IPS-20b (cell line): ENCODE data around the gene SYCP3.
"Not testable (repeated sequence)": the region's sequence is repeated elsewhere in the genome, so short reads cannot be mapped to it uniquely, and the experiment has no call there.

ENCODE experiments used
- H3K27ac ChIP-seq: one replicate; pipeline ENCODE4 v1.5.1; 2013; ENCODE audit warnings: low read length
- H3K27me3 ChIP-seq: 2 replicates; pipeline ENCODE4 v1.6.1; 2013; ENCODE audit warnings: mild to moderate bottlenecking, low read length, inconsistent platforms; ENCODE audit not compliant: insufficient read depth
- H3K36me3 ChIP-seq: 2 replicates; pipeline ENCODE4 v1.6.1; 2013; ENCODE audit warnings: low read depth, mild to moderate bottlenecking, inconsistent platforms, low read length, moderate library complexity; ENCODE audit not compliant: insufficient read depth
- H3K4me1 ChIP-seq: 2 replicates; pipeline ENCODE4 v1.6.1; 2013; ENCODE audit warnings: mild to moderate bottlenecking, control low read depth, inconsistent platforms, low read length, moderate library complexity; ENCODE audit not compliant: insufficient read depth
- H3K4me3 ChIP-seq: 2 replicates; pipeline ENCODE4 v1.5.1; 2013; ENCODE audit warnings: mild to moderate bottlenecking, low read length, inconsistent platforms
- H3K9ac ChIP-seq: 2 replicates; pipeline ENCODE4 v1.6.1; 2013; ENCODE audit warnings: low read depth, mild to moderate bottlenecking, inconsistent platforms, low read length, moderate library complexity
- H3K9me3 ChIP-seq: 2 replicates; pipeline ENCODE4 v1.6.1; 2013; ENCODE audit warnings: mild to moderate bottlenecking, low read depth, low read length, inconsistent platforms; ENCODE audit not compliant: insufficient read depth

SYCP3 gene

GRCh38 chr12:101734482-101734881 is 4.8 kb downstream of the SYCP3 start:
- H3K27me3 ChIP-seq, H3K36me3 ChIP-seq, H3K4me3 ChIP-seq, H3K9ac ChIP-seq, H3K27ac ChIP-seq, H3K4me1 ChIP-seq, H3K9me3 ChIP-seq: not testable (repeated sequence)

GRCh38 chr12:101733166-101733565 is 6.1 kb downstream of the SYCP3 start:
- no peaks in the 10 kb centered on the region for H3K4me1 ChIP-seq
- H3K9ac ChIP-seq = no peak overlapping the region
- H3K27ac ChIP-seq = no peak overlapping the region
- H3K36me3 ChIP-seq = peaks cover 6% of the 10 kb centered on the region; the same call in 1 of the 2 replicates
- H3K9me3 ChIP-seq = no peaks in the 10 kb centered on the region
- H3K27me3 ChIP-seq = no peaks in the 10 kb centered on the region
- H3K4me3 ChIP-seq = no peak overlapping the region

- Histone ChIP-seq H3K4me3 (no peak overlapping the region), H3K27ac (no peak overlapping the region), H3K9me3 (no peaks in the 10 kb centered on the region), H3K36me3 (peaks cover 6% of the 10 kb centered on the region; the same call in 1 of the 2 replicates), H3K27me3 (no peaks in the 10 kb centered on the region), H3K4me1 (no peaks in the 10 kb centered on the region), H3K9ac (no peak overlapping the region)
These were observed 6.9 kb downstream of the SYCP3 start for GRCh38 chr12:101732318-101732717.

GRCh38 chr12:101729842-101730241 is 9.4 kb downstream of the SYCP3 start:
- Histone ChIP-seq H3K4me1 (no peaks in the 10 kb centered on the region), H3K9me3 (no peaks in the 10 kb centered on the region), H3K9ac (no peak overlapping the region), H3K36me3 (peaks cover 21% of the 10 kb centered on the region), H3K4me3 (no peak overlapping the region), H3K27ac (no peak overlapping the region), H3K27me3 (no peaks in the 10 kb centered on the region)

- no peak overlapping the region for H3K4me3 ChIP-seq
- H3K4me1 ChIP-seq = no peaks in the 10 kb centered on the region
- H3K36me3 ChIP-seq = peaks cover 21% of the 10 kb centered on the region
- H3K9ac ChIP-seq = no peak overlapping the region
- no peaks in the 10 kb centered on the region for H3K27me3 ChIP-seq
- no peaks in the 10 kb centered on the region for H3K9me3 ChIP-seq
- no peak overlapping the region for H3K27ac ChIP-seq
These were observed 12.2 kb downstream of the SYCP3 start for GRCh38 chr12:101727098-101727497.

GRCh38 chr12:101722392-101722791 is 16.9 kb downstream of the SYCP3 start:
- no peak overlapping the region for H3K9ac ChIP-seq
- H3K9me3 ChIP-seq = no peaks in the 10 kb centered on the region
- H3K27ac ChIP-seq = no peak overlapping the region
- H3K36me3 ChIP-seq = peaks cover 15% of the 10 kb centered on the region
- H3K4me3 ChIP-seq = no peak overlapping the region
- no peaks in the 10 kb centered on the region for H3K27me3 ChIP-seq
- no peaks in the 10 kb centered on the region for H3K4me1 ChIP-seq

GRCh38 chr12:101720118-101720517 is 19.1 kb downstream of the SYCP3 start:
- H3K27me3 ChIP-seq = no peaks in the 10 kb centered on the region
- H3K9me3 ChIP-seq = no peaks in the 10 kb centered on the region
- no peak overlapping the region for H3K9ac ChIP-seq
- H3K4me3 ChIP-seq = no peak overlapping the region
- no peaks in the 10 kb centered on the region for H3K4me1 ChIP-seq
- H3K27ac ChIP-seq = no peak overlapping the region
- H3K36me3 ChIP-seq = no peaks in the 10 kb centered on the region

- no peak overlapping the region for H3K9ac ChIP-seq
- no peaks in the 10 kb centered on the region for H3K9me3 ChIP-seq
- H3K4me3 ChIP-seq = no peak overlapping the region
- H3K36me3 ChIP-seq = no peaks in the 10 kb centered on the region
- no peaks in the 10 kb centered on the region for H3K4me1 ChIP-seq
- H3K27me3 ChIP-seq = no peaks in the 10 kb centered on the region
- H3K27ac ChIP-seq = no peak overlapping the region
These were observed 19.7 kb downstream of the SYCP3 start for GRCh38 chr12:101719566-101719965.

GRCh38 chr12:101714877-101715444 is 24.3 kb downstream of the SYCP3 start:
- H3K9ac ChIP-seq = no peak overlapping the region
- no peaks in the 10 kb centered on the region for H3K9me3 ChIP-seq
- no peaks in the 10 kb centered on the region for H3K27me3 ChIP-seq
- no peaks in the 10 kb centered on the region for H3K4me1 ChIP-seq
- H3K27ac ChIP-seq = no peak overlapping the region
- no peak overlapping the region for H3K4me3 ChIP-seq
- no peaks in the 10 kb centered on the region for H3K36me3 ChIP-seq

GRCh38 chr12:101713930-101714329 is 25.3 kb downstream of the SYCP3 start:
- Histone ChIP-seq H3K36me3 (no peaks in the 10 kb centered on the region), H3K27me3 (no peaks in the 10 kb centered on the region), H3K9me3 (no peaks in the 10 kb centered on the region), H3K4me3 (no peak overlapping the region), H3K9ac (no peak overlapping the region), H3K27ac (no peak overlapping the region), H3K4me1 (no peaks in the 10 kb centered on the region)

- Histone ChIP-seq H3K9me3 (no peaks in the 10 kb centered on the region), H3K27me3 (no peaks in the 10 kb centered on the region), H3K36me3 (no peaks in the 10 kb centered on the region), H3K4me3 (no peak overlapping the region), H3K4me1 (no peaks in the 10 kb centered on the region), H3K27ac (no peak overlapping the region), H3K9ac (no peak overlapping the region)
These were observed 26.1 kb downstream of the SYCP3 start for GRCh38 chr12:101713059-101713682.

GRCh38 chr12:101710288-101710687 is 29.0 kb downstream of the SYCP3 start:
- no peaks in the 10 kb centered on the region for H3K27me3 ChIP-seq

More at GRCh38 chr12:101710288-101710687, 29.0 kb downstream of the SYCP3 start:
- no peak overlapping the region for H3K4me3 ChIP-seq
- H3K27ac ChIP-seq = no peak overlapping the region
- no peaks in the 10 kb centered on the region for H3K36me3 ChIP-seq
- H3K4me1 ChIP-seq = no peaks in the 10 kb centered on the region
- no peaks in the 10 kb centered on the region for H3K9me3 ChIP-seq
- H3K9ac ChIP-seq = no peak overlapping the region
